GM21367 (cell line): ENCODE data around the gene PTPRS.

Source experiments
- ATAC-seq: cut with Tn5 transposase; IDR thresholded peaks from one replicate; pipeline ENCODE4 v1.9.1; 2021; ENCODE audit not compliant: unreplicated experiment

The PTPRS gene

GRCh38 chr19:5355693-5356092, 15.1 kb upstream of the PTPRS start:
- ATAC-seq: no peak

GRCh38 chr19:5355076-5355475, 14.5 kb upstream of the PTPRS start:
- no peak for ATAC-seq

GRCh38 chr19:5354403-5354802, 13.8 kb upstream of the PTPRS start:
- ATAC-seq: no peak

DNA sequence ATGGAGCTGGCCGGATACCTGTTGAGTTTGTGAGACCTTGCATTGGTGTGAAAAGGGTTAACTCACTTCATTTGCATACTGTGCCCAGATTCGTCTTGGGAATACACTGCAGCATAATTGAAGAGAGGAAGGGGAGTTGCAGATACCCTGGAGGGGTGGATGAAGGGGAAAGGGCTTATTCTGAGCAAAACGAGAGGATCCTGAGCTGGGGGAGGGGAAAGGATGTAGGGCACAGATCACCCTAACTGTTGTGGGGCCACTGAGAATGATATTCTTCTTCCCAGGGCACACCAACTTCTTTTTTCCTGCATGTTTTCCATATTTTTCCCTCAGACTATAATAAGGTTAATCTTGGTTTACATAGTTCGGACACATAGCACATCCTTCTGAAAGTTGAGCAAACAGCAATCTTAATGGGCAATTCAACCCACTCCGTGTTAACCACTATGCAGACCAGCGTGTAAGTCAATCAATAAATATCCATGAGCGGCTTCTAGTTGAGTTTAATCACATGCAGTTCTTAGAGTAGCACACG, 11.7 kb upstream of the PTPRS start:
- no peak for ATAC-seq

GRCh38 chr19:5351731-5352228, 11.2 kb upstream of the PTPRS start:
- ATAC-seq: no peak

DNA sequence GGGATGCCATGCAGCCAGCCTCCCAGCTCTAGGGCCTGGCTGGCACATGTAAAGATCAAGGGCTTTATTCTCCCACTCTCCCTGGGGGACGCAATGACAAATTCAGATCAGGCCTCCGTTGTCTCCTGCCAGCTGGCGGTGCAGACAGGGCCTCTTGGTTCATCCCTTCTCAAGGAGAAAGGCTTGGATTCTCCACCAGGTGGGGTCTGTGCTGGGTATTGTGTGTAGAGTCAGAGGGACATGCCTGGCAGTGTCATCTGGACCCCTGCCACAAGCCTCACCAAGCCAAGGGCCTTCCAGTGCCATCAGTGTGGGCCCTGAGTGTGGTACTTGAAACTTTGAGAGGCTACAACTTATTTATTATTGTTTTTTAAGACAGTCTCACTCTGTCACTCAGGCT, 8.4 kb upstream of the PTPRS start:
- ATAC-seq: no peak

DNA sequence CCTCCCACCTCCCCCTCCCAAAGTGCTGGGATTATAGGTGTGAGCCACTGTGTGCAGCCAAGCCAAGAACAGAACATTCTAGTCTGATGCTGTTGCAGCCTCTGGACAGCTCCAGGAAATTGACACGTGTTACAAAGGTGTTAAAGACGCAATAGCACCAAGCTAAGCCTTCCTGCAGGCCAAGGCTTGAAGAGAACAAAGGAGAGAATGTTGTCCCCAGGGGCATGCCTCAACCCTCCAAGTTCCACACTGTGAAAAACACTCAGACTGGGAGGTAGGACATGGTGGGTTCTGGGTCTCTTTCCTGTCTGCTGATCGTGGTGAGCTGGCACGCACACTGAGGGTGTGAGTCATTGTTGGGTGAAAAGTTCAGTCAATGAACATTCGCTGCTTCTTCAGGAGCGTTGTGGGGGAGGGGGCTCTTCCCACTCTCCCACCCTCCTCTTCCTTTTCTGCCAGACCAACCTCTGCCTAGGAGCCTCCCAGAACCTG, 5.3 kb upstream of the PTPRS start:
- no peak for ATAC-seq

DNA sequence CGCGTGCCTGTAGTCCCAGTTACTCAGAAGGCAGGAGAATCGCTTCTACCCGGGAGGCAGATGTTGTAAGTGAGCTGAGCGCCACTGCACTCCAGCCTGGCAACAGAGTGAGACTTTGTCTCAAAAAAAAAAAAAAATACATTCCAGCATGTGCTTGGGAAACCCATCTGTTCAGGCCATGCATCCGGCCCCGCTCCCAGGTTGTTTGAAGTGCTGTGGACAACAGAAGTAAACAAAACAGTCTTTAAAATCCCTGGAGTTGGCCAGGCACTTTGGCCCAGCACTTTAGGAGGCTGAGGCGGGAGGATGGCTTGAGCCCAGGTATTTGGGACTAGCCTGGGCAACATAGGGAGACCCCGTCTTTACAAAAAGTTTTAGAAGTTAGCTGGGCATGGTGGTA, 3.2 kb upstream of the PTPRS start:
- no peak for ATAC-seq

- no peak for ATAC-seq
Observed at GRCh38 chr19:5342573-5343201, 2.1 kb upstream of the PTPRS start.

DNA sequence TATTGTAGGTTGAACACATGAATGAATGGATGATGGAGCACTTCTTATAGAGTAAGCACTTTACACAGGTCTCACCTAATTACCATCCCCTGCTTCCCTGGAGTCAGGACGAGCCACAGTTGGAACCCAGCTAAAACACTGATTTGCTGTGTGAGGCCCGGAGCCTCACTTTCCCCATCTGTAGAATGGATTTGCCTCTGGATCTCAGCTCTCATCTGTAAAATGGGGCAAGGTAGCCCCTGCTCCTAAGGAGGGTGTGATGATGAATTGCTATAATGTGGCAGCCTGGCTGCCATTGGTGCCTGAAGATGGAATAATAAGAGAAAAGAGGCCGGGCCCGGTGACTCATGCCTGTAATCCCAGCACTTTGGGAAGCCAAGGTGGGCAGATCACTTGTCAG, 1.4 kb upstream of the PTPRS start:
- ATAC-seq: no peak

GRCh38 chr19:5341448-5341820, 822 bp upstream of the PTPRS start:
- no peak for ATAC-seq

GRCh38 chr19:5339950-5340636, 519 bp downstream of the PTPRS start:
- no peak for ATAC-seq

DNA sequence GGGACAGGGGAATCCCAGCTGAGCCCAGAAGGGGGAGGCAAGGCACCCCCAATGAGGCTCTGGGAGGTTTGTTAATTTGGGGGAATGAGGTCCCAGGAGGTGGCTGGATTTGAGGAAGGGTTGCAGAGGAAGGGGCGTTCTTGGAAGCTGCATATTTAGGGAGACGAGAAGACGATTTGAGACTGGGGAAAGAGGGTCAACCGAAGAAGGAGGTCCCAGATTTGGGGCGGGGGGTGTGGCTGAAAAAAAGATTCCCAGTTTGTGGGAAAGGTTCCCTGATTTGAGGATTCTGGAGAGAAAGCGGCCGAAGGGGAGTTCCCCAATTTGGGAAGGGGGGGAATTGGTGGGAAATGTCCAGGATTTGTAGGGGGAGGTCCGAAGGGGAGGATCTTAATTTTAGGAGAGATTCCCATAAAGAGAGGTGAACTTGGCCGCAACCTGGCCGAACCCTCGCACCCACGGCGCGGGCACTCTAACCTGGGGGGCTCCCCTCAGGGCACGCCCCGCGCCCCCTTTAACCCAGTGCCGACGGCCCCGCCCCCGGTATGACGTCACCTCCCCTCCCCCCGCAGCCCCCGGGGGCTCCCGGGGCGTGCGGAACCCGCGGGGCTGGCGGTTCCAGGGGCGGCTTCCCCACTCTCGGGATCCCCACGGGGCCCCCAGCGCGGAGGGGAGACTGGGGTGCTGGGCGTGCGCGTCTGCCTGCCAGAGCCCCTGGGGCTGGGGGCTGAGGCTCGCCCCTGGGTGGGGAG, 1.2 kb downstream of the PTPRS start:
- no peak for ATAC-seq

DNA sequence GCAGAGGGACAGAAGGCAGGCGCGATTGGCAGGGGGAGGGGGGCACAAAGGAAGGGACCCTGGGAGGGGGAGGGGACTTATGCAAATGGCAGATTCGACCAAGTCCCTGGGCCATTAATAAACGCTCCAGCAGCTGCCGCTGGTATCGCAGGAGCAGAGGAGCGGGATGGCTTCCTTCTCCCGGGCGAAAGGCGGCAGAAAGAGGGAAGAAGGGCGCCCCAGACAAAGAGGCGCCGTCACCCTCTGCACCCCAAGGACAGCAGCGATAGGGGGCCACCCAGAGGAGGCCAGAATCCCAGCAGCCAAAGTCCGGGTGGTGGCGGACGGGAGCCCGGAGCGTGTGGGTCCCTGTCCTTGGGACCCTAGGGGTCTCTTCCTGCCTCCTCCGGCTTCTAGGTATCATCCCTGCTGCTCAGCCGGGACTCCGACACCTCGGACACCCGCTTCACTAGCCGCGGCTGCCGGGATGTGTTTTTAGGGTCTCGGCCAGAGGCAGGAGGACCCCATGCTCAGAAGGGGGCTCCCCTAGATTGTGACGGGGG, 1.9 kb downstream of the PTPRS start:
- ATAC-seq: no peak

- ATAC-seq: no peak
Observed at GRCh38 chr19:5337708-5338655, 2.6 kb downstream of the PTPRS start.

- ATAC-seq: no peak
Observed at GRCh38 chr19:5337126-5337525, 3.5 kb downstream of the PTPRS start.

DNA sequence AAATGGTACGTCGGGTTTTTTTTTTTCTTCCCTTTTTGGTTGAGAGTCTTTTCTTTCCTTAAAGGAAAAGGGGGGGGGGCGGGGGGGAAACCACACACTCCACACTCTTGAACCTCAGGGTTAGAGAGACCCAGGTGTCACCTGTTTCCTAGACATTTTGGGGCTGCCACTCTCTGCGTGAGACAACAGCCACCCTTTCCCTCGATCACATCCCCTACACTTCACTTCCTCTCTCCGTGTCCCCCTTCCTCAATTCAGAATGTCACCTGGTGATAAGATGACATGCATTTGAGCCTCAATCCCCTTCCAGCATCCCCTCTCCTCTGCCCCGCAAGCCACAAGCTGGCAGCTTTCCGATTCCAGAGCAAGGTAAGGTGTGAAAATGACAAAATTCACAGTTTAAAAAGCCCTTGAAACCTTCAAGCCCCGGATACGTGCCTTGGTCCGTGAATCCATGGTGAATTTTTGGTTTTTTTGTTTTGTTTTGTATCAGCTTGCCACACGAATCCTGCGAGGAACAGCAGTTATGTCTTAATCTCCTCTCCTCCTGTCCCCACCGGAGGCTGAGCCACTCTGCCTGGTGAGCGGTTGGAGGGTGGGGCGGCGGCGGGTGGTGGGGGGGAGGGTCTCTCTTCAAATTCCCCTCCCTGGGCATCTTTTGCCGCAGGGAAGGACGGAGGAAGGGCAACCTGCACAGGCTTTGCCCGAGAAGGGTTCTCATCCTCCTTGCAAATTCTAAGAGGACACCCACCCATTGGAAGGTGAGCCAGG, 4.2 kb downstream of the PTPRS start:
- no peak for ATAC-seq

- ATAC-seq: no peak
Observed at GRCh38 chr19:5335593-5335992, 5.0 kb downstream of the PTPRS start.

DNA sequence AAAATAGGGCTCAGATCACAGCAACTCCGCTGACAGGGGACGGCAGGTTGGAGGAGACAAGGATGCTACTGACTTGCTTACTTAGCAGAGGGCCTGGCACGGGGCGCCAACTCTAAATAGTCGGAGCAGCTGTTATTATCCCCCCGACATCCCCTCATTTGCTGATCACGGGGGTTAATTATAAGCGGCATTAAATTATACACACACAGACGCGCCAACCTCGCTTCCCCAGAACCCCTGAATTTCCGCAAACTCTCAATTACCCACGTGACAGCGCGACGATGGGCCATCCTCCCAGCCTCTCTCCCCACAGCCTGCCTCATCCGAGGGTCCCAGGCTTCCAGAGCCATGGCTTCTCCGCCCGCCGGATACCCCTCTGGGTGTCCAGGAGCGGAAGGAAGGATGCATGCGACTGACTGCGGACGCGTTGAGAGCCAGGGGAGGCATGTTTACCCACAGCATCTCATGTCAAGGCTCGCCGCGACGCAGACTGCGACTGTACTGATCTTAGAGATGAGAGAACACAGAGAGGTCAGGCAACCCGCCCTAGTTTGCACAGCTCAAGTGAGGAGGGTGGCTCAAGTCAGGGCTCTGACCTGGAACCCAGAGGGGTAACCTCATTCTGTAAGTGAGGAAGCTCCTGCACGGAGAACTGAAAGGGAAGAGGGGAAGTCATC, 5.7 kb downstream of the PTPRS start:
- ATAC-seq: no peak
